Skeletal muscle satellite cell (primary cell): Measurements from ENCODE around the gene TM4SF5.

Experiments
- H3K27me3 ChIP-seq: 2 replicates; pipeline ENCODE4 v1.7.0; 2013; ENCODE audit warnings: low read length; ENCODE audit not compliant: control insufficient read depth, insufficient read depth
- H3K36me3 ChIP-seq: 2 replicates; pipeline ENCODE4 v1.7.0; 2013; ENCODE audit warnings: mild to moderate bottlenecking, control low read depth, low read length; ENCODE audit not compliant: insufficient read depth
- H3K4me1 ChIP-seq: 2 replicates; pipeline ENCODE4 v1.7.0; 2013; ENCODE audit warnings: low read length; ENCODE audit not compliant: control insufficient read depth, insufficient read depth
- H3K4me2 ChIP-seq: 2 replicates; pipeline ENCODE4 v1.7.0; 2013; ENCODE audit warnings: mild to moderate bottlenecking, low read length
- H3K4me3 ChIP-seq: 2 replicates; pipeline ENCODE4 v1.7.0; 2013; ENCODE audit warnings: low read length
- H3K9ac ChIP-seq: 2 replicates; pipeline ENCODE4 v1.7.0; 2013; ENCODE audit warnings: mild to moderate bottlenecking, low read depth, low read length, moderate library complexity
- H3K9me3 ChIP-seq: replicated peaks from 2 replicates; pipeline ENCODE4 v1.7.0; 2013; ENCODE audit warnings: mild to moderate bottlenecking, control low read depth, low read length

The TM4SF5 gene

DNA sequence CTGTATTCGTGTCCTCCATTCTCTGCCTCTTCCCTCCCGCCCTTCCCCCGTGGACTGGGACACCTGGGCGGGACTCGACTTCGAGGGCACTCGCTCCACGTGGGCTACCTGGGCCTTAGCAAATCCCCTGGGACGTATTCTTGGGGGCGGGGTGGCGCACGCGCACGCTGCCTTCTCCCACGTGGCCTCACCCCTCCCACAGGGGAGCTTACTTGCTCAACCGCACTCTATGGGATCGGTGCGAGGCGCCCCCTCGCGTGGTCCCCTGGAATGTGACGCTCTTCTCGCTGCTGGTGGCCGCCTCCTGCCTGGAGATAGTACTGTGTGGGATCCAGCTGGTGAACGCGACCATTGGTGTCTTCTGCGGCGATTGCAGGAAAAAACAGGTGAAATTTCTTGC lies 11.0 kb downstream of the TM4SF5 start:
- Histone ChIP-seq H3K27me3 (peaks cover 55% of the 10 kb centered on the region), H3K4me2 (no peak overlapping the region), H3K4me3 (no peak overlapping the region), H3K4me1 (peaks cover 15% of the 10 kb centered on the region), H3K36me3 (no peaks in the 10 kb centered on the region), H3K9me3 (no peaks in the 10 kb centered on the region), H3K9ac (no peak overlapping the region)

DNA sequence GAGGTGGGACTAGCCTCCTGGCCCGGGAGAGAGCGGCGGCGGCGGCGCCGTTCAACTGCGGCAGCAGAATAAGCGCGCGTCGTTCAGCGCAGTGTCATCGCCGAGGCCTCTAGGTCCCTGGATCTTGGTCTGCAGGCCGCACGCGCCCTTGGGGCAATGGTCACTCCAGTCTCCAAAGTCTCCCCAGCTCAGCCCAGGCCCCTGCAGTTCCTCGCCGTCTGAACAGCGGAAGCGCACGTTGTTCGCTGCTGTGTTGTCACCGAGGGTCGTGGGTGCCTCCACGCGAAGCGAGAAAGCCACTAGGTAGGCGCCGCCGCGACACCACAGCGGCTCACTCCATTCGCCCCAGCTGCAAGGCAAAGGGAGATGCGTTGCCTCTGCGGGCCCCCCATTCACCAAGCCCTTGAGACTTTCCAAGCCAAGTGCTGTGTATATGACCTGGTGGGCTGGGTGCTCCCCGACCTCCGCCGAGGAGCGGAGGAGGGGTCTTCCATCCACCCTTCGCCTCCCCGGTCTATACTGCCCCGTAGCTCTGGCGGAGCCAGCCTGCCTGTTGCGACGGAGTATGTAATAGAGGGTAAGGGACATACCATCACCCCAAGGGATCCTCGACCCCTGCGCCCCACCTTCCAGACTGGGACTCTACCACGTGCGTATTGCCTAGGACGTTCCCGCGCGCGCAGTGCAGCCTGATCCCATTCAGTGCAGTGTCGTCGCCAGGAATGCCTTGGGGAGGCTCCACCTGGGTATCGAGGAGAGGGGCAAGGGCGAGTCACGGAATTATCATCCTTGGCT lies 13.8 kb downstream of the TM4SF5 start:
- Histone ChIP-seq H3K4me2 (peak overlapping the region; percentile 67), H3K4me1 (peaks cover 24% of the 10 kb centered on the region), H3K27me3 (peaks cover 32% of the 10 kb centered on the region), H3K9ac (no peak overlapping the region), H3K9me3 (no peaks in the 10 kb centered on the region), H3K36me3 (no peaks in the 10 kb centered on the region), H3K4me3 (peak overlapping the region; percentile 36)

DNA sequence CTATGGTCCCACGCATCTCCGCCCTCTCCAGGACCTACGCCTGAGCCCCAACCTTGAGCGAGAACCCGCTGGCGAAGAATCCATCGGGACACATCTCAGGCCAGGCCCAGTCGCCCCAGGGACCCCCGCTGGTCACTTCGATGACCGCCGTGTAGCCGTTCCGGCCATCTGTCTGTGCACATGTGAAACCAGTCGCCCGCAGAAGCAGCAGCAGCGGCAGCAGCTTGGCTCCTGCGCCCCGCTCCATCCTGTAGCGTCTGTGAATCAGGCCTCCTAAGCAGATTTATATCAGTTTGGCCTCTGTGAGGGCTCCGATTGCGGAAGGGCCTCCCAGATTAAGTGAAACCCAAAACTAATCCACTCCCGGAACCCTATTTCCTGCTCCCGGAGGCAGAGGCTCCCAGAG lies 14.4 kb downstream of the TM4SF5 start, which contains the start of gene VMO1:
VMO1 (minus strand) TSS at position 259 of the 406 bp plus-strand sequence; CDS start at position 247, 12 bp downstream.
- peaks cover 27% of the 10 kb centered on the region for H3K4me1 ChIP-seq
- no peak within 1 kb of the TSS for H3K9ac ChIP-seq

DNA sequence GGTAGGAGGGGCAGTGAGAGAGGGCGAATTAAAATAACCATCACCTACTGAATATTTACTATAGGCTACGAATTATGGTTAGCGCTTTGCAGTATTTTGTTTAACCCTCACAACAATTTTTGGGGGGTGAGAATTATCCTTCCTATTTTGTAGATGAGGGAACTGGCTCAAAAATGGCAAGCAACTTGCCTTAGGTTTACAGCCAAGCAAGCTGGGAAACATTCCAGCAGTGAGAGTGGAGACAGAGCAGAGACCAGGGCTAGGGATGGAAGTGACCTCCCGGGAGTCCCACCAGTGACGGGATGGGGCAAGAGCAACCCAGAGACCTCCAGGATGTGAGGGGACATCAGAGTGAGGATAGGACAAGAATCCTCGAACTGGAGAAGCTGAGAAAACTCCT lies 14.8 kb downstream of the TM4SF5 start:
- Histone ChIP-seq H3K27me3 (peaks cover 29% of the 10 kb centered on the region), H3K4me3 (peak overlapping the region; percentile 36), H3K9me3 (no peaks in the 10 kb centered on the region), H3K4me2 (peak overlapping the region; percentile 67), H3K36me3 (no peaks in the 10 kb centered on the region), H3K9ac (no peak overlapping the region), H3K4me1 (peaks cover 27% of the 10 kb centered on the region)

More for the DNA sequence above, 14.4 kb downstream of the TM4SF5 start, which contains the start of gene VMO1:
- H3K4me3 ChIP-seq: peak within 1 kb of the TSS; percentile 36
- no peaks in the 10 kb centered on the region for H3K9me3 ChIP-seq
- peak within 1 kb of the TSS; percentile 67 for H3K4me2 ChIP-seq
- peaks cover 29% of the 10 kb centered on the region for H3K27me3 ChIP-seq
- H3K36me3 ChIP-seq: no peaks in the 10 kb centered on the region

DNA sequence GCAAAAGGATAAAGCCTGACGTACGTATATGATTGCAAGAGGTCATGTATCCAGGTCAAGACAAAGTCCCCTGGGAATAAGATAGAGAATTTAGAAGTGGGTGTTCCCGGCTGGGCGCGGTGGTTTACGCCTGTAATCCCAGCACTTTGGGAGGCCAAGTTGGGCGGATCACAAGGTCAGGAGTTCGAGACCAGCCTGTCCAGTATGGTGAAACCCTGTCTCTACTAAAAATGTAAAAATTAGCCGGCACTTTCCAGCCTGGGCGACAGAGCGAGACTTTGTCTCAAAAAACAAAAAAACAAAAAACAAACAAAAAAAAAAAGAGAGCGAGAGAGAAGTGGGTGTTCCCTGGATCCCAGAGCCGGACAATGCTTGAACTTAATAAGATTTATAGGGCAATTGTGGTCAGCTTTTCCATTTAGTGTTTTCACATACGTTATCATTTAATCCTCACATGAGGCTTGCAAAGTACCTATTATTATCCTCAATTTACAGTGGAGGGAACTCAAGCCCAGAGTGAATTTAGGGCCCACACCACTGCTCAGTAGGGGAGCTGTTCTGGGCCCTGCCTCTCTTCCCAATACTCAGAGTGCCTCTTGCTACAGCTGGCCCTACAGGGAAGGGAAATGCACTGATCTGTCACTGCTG lies 16.6 kb downstream of the TM4SF5 start:
- no peaks in the 10 kb centered on the region for H3K36me3 ChIP-seq
- H3K9ac ChIP-seq: no peak overlapping the region
- no peak overlapping the region for H3K4me3 ChIP-seq
- H3K4me1 ChIP-seq: peaks cover 27% of the 10 kb centered on the region
- H3K9me3 ChIP-seq: no peaks in the 10 kb centered on the region
- H3K27me3 ChIP-seq: peaks cover 21% of the 10 kb centered on the region
- H3K4me2 ChIP-seq: peak overlapping the region; percentile 87

DNA sequence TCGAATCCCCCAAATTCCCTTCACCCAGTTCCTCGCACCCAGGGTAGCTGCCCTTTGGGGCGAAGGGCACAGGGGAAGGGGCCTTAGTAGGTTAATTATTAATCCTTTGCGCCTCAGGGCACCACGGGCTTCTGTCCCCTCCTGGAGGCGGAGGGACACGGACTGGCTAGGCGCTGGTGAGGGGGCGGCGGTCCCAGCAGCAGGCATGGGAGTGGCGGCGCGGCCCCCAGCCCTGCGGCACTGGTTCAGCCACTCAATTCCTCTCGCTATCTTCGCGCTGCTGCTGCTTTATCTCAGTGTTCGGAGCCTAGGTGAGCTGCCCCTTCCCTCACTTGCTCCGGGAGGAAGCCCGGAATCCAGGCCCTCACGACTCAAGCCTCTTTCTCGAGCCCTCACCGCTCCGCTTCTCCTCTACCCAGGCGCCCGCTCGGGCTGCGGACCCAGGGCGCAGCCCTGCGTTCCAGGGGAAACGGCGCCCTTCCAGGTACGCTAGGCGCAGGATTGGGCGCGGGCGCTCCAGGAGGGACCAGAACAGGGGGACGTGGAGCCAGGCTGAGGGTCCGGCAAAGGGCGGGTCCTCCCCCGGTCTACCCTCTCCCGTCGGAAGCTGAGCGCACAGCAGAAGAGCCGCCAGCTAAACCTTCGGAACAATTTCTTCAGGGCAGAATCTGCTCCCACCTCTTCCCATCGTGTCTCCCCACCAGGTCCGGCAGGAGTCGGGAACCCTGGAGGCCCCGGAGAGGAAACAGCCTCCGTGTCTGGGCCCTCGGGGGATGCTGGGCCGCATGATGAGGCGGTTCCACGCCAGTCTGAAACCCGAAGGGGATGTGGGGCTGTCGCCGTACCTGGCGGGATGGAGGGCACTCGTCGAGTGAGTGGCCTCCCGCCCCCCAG lies 17.4 kb downstream of the TM4SF5 start, which contains the start of gene GLTPD2:
GLTPD2 (plus strand) TSS at position 158 of the 894 bp plus-strand sequence; CDS start at position 206, 48 bp downstream.
- H3K4me3 ChIP-seq: peak within 1 kb of the TSS; percentile 79
- H3K9me3 ChIP-seq: no peaks in the 10 kb centered on the region
- H3K4me1 ChIP-seq: peaks cover 27% of the 10 kb centered on the region
- H3K27me3 ChIP-seq: peaks cover 14% of the 10 kb centered on the region
- H3K36me3 ChIP-seq: no peaks in the 10 kb centered on the region
- H3K4me2 ChIP-seq: peak within 1 kb of the TSS; percentile 87
- peak within 1 kb of the TSS; percentile 80 for H3K9ac ChIP-seq

DNA sequence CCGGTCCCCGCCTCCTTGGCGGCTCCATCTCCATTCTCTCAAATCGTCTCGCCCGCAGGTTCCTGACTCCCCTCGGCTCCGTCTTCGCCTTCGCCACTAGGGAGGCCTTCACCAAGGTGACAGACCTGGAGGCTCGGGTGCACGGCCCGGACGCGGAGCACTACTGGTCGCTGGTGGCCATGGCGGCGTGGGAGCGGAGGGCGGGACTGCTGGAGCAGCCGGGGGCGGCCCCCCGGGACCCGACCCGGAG lies 17.9 kb downstream of the TM4SF5 start:
- Histone ChIP-seq H3K9ac (peak overlapping the region; percentile 80), H3K4me2 (peak overlapping the region; percentile 87), H3K27me3 (peaks cover 11% of the 10 kb centered on the region), H3K9me3 (no peaks in the 10 kb centered on the region), H3K4me3 (peak overlapping the region; percentile 79), H3K36me3 (no peaks in the 10 kb centered on the region), H3K4me1 (peaks cover 27% of the 10 kb centered on the region)

DNA sequence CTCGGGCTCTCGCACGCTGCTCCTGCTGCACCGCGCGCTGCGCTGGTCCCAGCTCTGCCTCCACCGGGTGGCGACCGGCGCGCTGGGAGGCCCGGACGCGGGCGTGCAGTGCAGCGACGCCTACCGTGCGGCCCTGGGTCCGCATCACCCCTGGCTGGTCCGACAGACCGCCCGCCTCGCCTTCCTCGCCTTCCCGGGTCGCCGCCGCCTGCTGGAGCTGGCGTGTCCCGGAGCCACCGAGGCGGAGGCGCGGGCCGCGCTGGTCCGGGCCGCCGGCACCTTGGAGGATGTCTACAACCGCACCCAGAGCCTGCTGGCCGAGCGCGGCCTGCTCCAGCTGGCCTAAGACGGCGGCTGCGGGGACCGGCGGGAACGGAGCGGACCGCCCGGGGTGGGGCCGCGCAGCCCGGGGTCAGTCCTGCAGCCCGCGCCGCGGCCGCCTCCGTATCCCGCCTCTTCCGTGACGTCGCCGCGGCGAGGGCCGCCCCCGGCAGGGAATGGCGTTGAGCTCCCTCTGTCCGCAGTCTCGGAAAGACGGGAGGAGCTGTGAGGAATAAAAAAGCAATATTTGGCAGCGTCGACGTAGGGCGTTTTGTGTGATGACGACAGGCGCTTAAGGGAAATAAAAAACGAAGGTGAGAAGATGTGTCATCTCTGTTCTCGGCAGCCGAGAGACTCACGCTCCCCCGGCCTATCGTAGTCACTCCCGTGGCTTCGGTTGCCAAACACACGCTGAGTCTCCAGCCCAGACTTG lies 18.4 kb downstream of the TM4SF5 start:
- H3K4me2 ChIP-seq: peak overlapping the region; percentile 87
- peak overlapping the region; percentile 79 for H3K4me3 ChIP-seq
- peaks cover 11% of the 10 kb centered on the region for H3K27me3 ChIP-seq
- peak overlapping the region; percentile 80 for H3K9ac ChIP-seq
- H3K4me1 ChIP-seq: peaks cover 27% of the 10 kb centered on the region
- H3K9me3 ChIP-seq: no peaks in the 10 kb centered on the region
- H3K36me3 ChIP-seq: no peaks in the 10 kb centered on the region

DNA sequence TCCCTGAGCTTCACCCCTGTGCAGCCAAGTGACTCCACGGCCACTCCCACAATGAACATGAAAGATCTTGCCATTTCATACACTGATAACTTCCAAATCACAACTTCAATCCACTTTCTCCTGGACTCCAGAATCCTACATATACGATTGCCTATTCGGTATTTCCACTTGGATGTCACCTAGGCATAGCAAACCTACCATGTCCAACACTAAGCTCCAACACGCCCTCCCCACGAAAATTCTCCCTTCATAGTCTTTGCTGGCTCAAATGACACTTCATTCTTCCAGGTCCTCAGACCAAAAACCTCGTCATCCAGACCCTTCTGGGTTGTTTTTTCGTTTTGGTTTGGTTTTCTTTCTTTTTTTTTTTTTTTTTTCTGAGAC lies 19.0 kb downstream of the TM4SF5 start:
- Histone ChIP-seq H3K4me3 (peak overlapping the region; percentile 79), H3K9ac (peak overlapping the region; percentile 80), H3K36me3 (no peaks in the 10 kb centered on the region), H3K4me2 (peak overlapping the region; percentile 87), H3K9me3 (no peaks in the 10 kb centered on the region), H3K27me3 (peaks cover 6% of the 10 kb centered on the region), H3K4me1 (peaks cover 25% of the 10 kb centered on the region)

DNA sequence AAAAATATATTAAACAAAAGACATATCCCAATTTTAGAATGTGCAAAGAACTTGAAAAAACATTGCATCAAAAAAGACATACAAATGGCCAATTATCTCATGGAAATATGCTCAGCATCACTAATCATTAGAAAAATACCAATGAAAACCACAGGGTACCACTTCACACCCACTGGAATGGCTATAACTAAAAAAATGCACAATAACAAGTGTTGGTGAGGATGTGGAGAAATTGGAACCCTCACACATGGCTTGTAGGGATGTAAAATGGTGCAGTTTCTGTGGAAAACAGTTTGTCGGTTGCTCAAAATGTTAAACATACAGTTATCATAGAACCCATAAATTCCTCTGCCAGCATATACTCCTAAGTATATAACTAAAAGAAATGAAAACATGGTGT lies 23.5 kb downstream of the TM4SF5 start:
- H3K36me3 ChIP-seq: peaks cover 15% of the 10 kb centered on the region

More for the DNA sequence above, 23.5 kb downstream of the TM4SF5 start:
- Histone ChIP-seq H3K27me3 (peaks cover 3% of the 10 kb centered on the region), H3K4me3 (no peak overlapping the region), H3K9me3 (no peaks in the 10 kb centered on the region), H3K4me1 (peaks cover 8% of the 10 kb centered on the region), H3K4me2 (no peak overlapping the region), H3K9ac (no peak overlapping the region)
